Activated CD8-positive, alpha-beta memory T cell treated with anti-CD3 and anti-CD28 coated beads for 48 hours (primary cell): ENCODE measurements around the gene PLA2G2C.

ENCODE experiments used
- DNase-seq, 3 experiments: peaks; one replicate each; pipeline ENCODE4 v3.0.0-alpha.2; 2020; ENCODE audit warnings: low read depth in 2 of 3, low spot score in 2 of 3

The PLA2G2C gene

GRCh38 chr1:20209471-20209870 lies 23.2 kb upstream of the PLA2G2C start:
- DNase-seq: no peak

- DNase-seq: no peak
These were observed 21.2 kb upstream of the PLA2G2C start for GRCh38 chr1:20207546-20207945.

GRCh38 chr1:20202166-20202565 lies 15.8 kb upstream of the PLA2G2C start:
- DNase-seq: no peak

- DNase-seq: no peak
These were observed 14.6 kb upstream of the PLA2G2C start for GRCh38 chr1:20200966-20201365.

GRCh38 chr1:20199840-20200239 lies 13.5 kb upstream of the PLA2G2C start:
- no peak for DNase-seq

GRCh38 chr1:20199403-20199802 lies 13.1 kb upstream of the PLA2G2C start:
- no peak for DNase-seq

GRCh38 chr1:20198918-20199317 lies 12.6 kb upstream of the PLA2G2C start:
- DNase-seq: no peak

- no peak for DNase-seq
These were observed 12.0 kb upstream of the PLA2G2C start for GRCh38 chr1:20198296-20198695.

GRCh38 chr1:20197329-20197791 lies 11.0 kb upstream of the PLA2G2C start:
- no peak for DNase-seq

- DNase-seq: no peak
These were observed 9.1 kb upstream of the PLA2G2C start for GRCh38 chr1:20195462-20195780.

- DNase-seq: peak in 2 of 3 experiments; percentile 35 to 49
These were observed 8.6 kb upstream of the PLA2G2C start for GRCh38 chr1:20194757-20195461.

GRCh38 chr1:20194224-20194623 lies 7.9 kb upstream of the PLA2G2C start:
- no peak for DNase-seq

- DNase-seq: no peak
These were observed 6.6 kb upstream of the PLA2G2C start for GRCh38 chr1:20192871-20193411.

- DNase-seq: no peak
These were observed 6.0 kb upstream of the PLA2G2C start for GRCh38 chr1:20192364-20192763.

- no peak for DNase-seq
These were observed 5.0 kb upstream of the PLA2G2C start for GRCh38 chr1:20191266-20191825.

GRCh38 chr1:20190256-20191160 lies 4.2 kb upstream of the PLA2G2C start:
- DNase-seq: no peak

GRCh38 chr1:20189664-20190063 lies 3.3 kb upstream of the PLA2G2C start:
- no peak for DNase-seq

- no peak for DNase-seq
These were observed 2.1 kb upstream of the PLA2G2C start for GRCh38 chr1:20188455-20188817.

- DNase-seq: no peak
These were observed 1.6 kb upstream of the PLA2G2C start for GRCh38 chr1:20187813-20188454.

- DNase-seq: peak in 2 of 3 experiments; percentile 24 to 25
These were observed 940 bp upstream of the PLA2G2C start for GRCh38 chr1:20187103-20187812.
